Measurements from ENCODE around the gene MX1.

The MX1 gene

GRCh38 chr21:41460578-41461527, 34.8 kb downstream of the MX1 start:
- DNase-seq, result peak; percentile 41

- no peak for DNase-seq
Measured at GRCh38 chr21:41465176-41465781, 39.2 kb downstream of the MX1 start.

GRCh38 chr21:41466024-41466820, 40.2 kb downstream of the MX1 start:
- no peak for DNase-seq

- no peak for DNase-seq
Measured at GRCh38 chr21:41470054-41470453, 44.0 kb downstream of the MX1 start.

- no peak for DNase-seq
Measured at GRCh38 chr21:41472753-41473548, 46.9 kb downstream of the MX1 start.

- DNase-seq, result no peak
Measured at GRCh38 chr21:41475714-41476420, 49.8 kb downstream of the MX1 start.

GRCh38 chr21:41477641-41478318, 51.7 kb downstream of the MX1 start:
- no peak for DNase-seq

GRCh38 chr21:41478319-41479177, 52.5 kb downstream of the MX1 start:
- no peak for DNase-seq

GRCh38 chr21:41479686-41480085, 53.6 kb downstream of the MX1 start:
- no peak for DNase-seq

- DNase-seq, result no peak
Measured at GRCh38 chr21:41480086-41480690, 54.1 kb downstream of the MX1 start.

GRCh38 chr21:41481191-41481590, 55.2 kb downstream of the MX1 start:
- DNase-seq, result no peak

- no peak for DNase-seq
Measured at GRCh38 chr21:41482301-41482700, 56.3 kb downstream of the MX1 start.

GRCh38 chr21:41482980-41483379, 56.9 kb downstream of the MX1 start:
- no peak for DNase-seq

- no peak for DNase-seq
Measured at GRCh38 chr21:41483415-41483814, 57.4 kb downstream of the MX1 start.

GRCh38 chr21:41483973-41484372, 57.9 kb downstream of the MX1 start:
- no peak for DNase-seq

GRCh38 chr21:41487082-41487481, 61.0 kb downstream of the MX1 start:
- DNase-seq, result no peak

GRCh38 chr21:41488080-41488479, 62.0 kb downstream of the MX1 start:
- no peak for DNase-seq

GRCh38 chr21:41489329-41489728, 63.3 kb downstream of the MX1 start:
- no peak for DNase-seq

GRCh38 chr21:41490330-41490729, 64.3 kb downstream of the MX1 start:
- no peak for DNase-seq

- DNase-seq, result no peak
Measured at GRCh38 chr21:41491412-41491811, 65.4 kb downstream of the MX1 start.

All from NCI-H1436 (cell line).